ENCODE measurements around the gene PLXNB3. TPM values are rescaled to one million over a fixed set of nuclear protein-coding genes. Genes with fewer than 3 reads are reported as not detected.
"Not testable (repeated sequence)": the region's sequence is repeated elsewhere in the genome, so short reads cannot be mapped to it uniquely, and the experiment has no call there.

Gene PLXNB3
- total and polyA plus RNA-seq, 2 donors (not counting 1 experiment from before 2014, with no cell fraction given): 1.9 to 4.3 TPM

- Histone ChIP-seq H3K4me1 (ENCODE audit: control insufficient read depth, extremely low read depth, insufficient read depth, low read length) (peaks cover 10% of the 10 kb centered on the region), H3K4me2 (ENCODE audit: extremely low read depth, insufficient read depth, low read length) (peak overlapping the region; percentile 64), H2AFZ (ENCODE audit: low read length) (no peak overlapping the region), H3K36me3 (ENCODE audit: control insufficient read depth, insufficient read depth, low read length) (no peaks in the 10 kb centered on the region), H3K9me3 (ENCODE audit: control insufficient read depth, insufficient read depth, low read depth, low read length) (no peaks in the 10 kb centered on the region), H3K9ac (ENCODE audit: insufficient read depth, low read length) (no peak overlapping the region), H3K4me3 (replicated peaks in 1 of 4; ENCODE audit: control extremely low read depth in 1 of 4, insufficient read depth in 1 of 4, low read depth in 3 of 4, low read length in 4 of 4) (peak overlapping the region in 1 of 4 experiments; percentile 38), H3K79me2 (ENCODE audit: control insufficient read depth, insufficient read depth, low read length) (peaks cover 9% of the 10 kb centered on the region), H3K27ac (ENCODE audit: insufficient read depth, low read length) (peak overlapping the region; percentile 71), H3K27me3 (ENCODE audit: control insufficient read depth, insufficient read depth, low read length) (no peaks in the 10 kb centered on the region), H4K20me1 (ENCODE audit: control insufficient read depth, extremely low read depth, insufficient read depth, low read length) (no peaks in the 10 kb centered on the region)
- TF ChIP-seq, protein P1, sequence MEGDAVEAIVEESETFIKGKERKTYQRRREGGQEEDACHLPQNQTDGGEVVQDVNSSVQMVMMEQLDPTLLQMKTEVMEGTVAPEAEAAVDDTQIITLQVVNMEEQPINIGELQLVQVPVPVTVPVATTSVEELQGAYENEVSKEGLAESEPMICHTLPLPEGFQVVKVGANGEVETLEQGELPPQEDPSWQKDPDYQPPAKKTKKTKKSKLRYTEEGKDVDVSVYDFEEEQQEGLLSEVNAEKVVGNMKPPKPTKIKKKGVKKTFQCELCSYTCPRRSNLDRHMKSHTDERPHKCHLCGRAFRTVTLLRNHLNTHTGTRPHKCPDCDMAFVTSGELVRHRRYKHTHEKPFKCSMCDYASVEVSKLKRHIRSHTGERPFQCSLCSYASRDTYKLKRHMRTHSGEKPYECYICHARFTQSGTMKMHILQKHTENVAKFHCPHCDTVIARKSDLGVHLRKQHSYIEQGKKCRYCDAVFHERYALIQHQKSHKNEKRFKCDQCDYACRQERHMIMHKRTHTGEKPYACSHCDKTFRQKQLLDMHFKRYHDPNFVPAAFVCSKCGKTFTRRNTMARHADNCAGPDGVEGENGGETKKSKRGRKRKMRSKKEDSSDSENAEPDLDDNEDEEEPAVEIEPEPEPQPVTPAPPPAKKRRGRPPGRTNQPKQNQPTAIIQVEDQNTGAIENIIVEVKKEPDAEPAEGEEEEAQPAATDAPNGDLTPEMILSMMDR (conservative IDR thresholded peaks at IDR 0.05 in 1 of 2, IDR thresholded peaks at IDR 0.05 in 1 of 2; ENCODE audit: low read depth in 1 of 2, low read length in 2 of 2): no peak
- no peak for TF ChIP-seq EZH2 (IDR thresholded peaks at IDR 0.05; ENCODE audit: low read length, missing control alignments)
- peak; percentile 22 to 24 for DNase-seq (ENCODE audit: low read depth in 2 of 2)
Observed at GRCh38 chrX:153727123-153727931, 36.7 kb upstream of the PLXNB3 start.

GRCh38 chrX:153728095-153728494 is 36.0 kb upstream of the PLXNB3 start:
- no peaks in the 10 kb centered on the region for H4K20me1 ChIP-seq (ENCODE audit: control insufficient read depth, extremely low read depth, insufficient read depth, low read length)
- peaks cover 10% of the 10 kb centered on the region for H3K4me1 ChIP-seq (ENCODE audit: control insufficient read depth, extremely low read depth, insufficient read depth, low read length)
- H3K4me2 ChIP-seq (ENCODE audit: extremely low read depth, insufficient read depth, low read length): no peak overlapping the region
- H3K27ac ChIP-seq (ENCODE audit: insufficient read depth, low read length): no peak overlapping the region
- no peak overlapping the region for H2AFZ ChIP-seq (ENCODE audit: low read length)
- H3K9ac ChIP-seq (ENCODE audit: insufficient read depth, low read length): no peak overlapping the region
- TF ChIP-seq, protein P1 (conservative IDR thresholded peaks at IDR 0.05 in 1 of 2, IDR thresholded peaks at IDR 0.05 in 1 of 2; ENCODE audit: low read depth in 1 of 2, low read length in 2 of 2): no peak
- TF ChIP-seq EZH2 (IDR thresholded peaks at IDR 0.05; ENCODE audit: low read length, missing control alignments): no peak
- H3K79me2 ChIP-seq (ENCODE audit: control insufficient read depth, insufficient read depth, low read length): peaks cover 2% of the 10 kb centered on the region
- no peak overlapping the region for H3K4me3 ChIP-seq (replicated peaks in 1 of 4; ENCODE audit: control extremely low read depth in 1 of 4, insufficient read depth in 1 of 4, low read depth in 3 of 4, low read length in 4 of 4)
- H3K36me3 ChIP-seq (ENCODE audit: control insufficient read depth, insufficient read depth, low read length): no peaks in the 10 kb centered on the region
- no peaks in the 10 kb centered on the region for H3K9me3 ChIP-seq (ENCODE audit: control insufficient read depth, insufficient read depth, low read depth, low read length)
- DNase-seq (ENCODE audit: low read depth in 2 of 2): no peak
- no peaks in the 10 kb centered on the region for H3K27me3 ChIP-seq (ENCODE audit: control insufficient read depth, insufficient read depth, low read length)

DNA sequence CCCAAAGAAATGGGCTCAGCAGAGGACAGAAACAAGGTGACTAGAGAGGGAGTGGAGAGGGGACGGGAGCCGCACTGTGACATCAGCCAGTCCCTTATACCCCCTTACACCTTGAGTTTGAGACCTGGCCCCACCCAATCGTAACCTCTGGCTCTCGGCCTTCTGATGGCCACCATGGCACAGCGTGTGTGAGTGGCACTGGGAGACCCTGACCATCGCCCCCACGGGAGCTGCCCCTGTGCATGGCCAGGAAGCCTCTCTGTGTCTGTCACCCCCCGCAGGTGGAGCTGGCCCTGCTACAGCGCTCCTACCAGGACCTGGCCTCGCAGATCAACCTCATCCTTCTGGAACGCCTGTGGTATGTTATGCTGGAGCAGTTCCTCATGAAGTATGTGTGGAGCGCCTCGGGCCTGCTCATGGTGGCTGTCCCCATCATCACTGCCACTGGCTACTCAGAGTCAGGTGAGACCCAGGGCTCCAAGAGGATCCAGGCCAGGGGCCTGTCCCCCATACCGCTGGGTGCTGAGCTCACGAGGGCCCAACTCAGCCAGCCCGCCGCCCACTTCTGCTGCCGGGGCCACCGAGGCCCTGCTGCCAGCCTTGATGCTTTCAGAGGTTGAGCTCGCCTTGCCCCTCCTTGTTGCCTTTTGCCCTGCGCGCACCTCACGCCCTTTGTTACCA is 35.0 kb upstream of the PLXNB3 start:
- no peaks in the 10 kb centered on the region for H3K9me3 ChIP-seq (ENCODE audit: control insufficient read depth, insufficient read depth, low read depth, low read length)
- no peak overlapping the region for H3K4me2 ChIP-seq (ENCODE audit: extremely low read depth, insufficient read depth, low read length)
- H3K4me3 ChIP-seq (replicated peaks in 1 of 4; ENCODE audit: control extremely low read depth in 1 of 4, insufficient read depth in 1 of 4, low read depth in 3 of 4, low read length in 4 of 4): no peak overlapping the region
- no peaks in the 10 kb centered on the region for H3K79me2 ChIP-seq (ENCODE audit: control insufficient read depth, insufficient read depth, low read length)
- no peak overlapping the region for H3K9ac ChIP-seq (ENCODE audit: insufficient read depth, low read length)
- H3K4me1 ChIP-seq (ENCODE audit: control insufficient read depth, extremely low read depth, insufficient read depth, low read length): peaks cover 10% of the 10 kb centered on the region
- no peak overlapping the region for H3K27ac ChIP-seq (ENCODE audit: insufficient read depth, low read length)
- H3K36me3 ChIP-seq (ENCODE audit: control insufficient read depth, insufficient read depth, low read length): no peaks in the 10 kb centered on the region
- H3K27me3 ChIP-seq (ENCODE audit: control insufficient read depth, insufficient read depth, low read length): no peaks in the 10 kb centered on the region
- no peaks in the 10 kb centered on the region for H4K20me1 ChIP-seq (ENCODE audit: control insufficient read depth, extremely low read depth, insufficient read depth, low read length)
- H2AFZ ChIP-seq (ENCODE audit: low read length): no peak overlapping the region
- no peak for DNase-seq (ENCODE audit: low read depth in 2 of 2)
- TF ChIP-seq, protein P1 (conservative IDR thresholded peaks at IDR 0.05 in 1 of 2, IDR thresholded peaks at IDR 0.05 in 1 of 2; ENCODE audit: low read depth in 1 of 2, low read length in 2 of 2): no peak
- TF ChIP-seq EZH2 (IDR thresholded peaks at IDR 0.05; ENCODE audit: low read length, missing control alignments): no peak

DNA sequence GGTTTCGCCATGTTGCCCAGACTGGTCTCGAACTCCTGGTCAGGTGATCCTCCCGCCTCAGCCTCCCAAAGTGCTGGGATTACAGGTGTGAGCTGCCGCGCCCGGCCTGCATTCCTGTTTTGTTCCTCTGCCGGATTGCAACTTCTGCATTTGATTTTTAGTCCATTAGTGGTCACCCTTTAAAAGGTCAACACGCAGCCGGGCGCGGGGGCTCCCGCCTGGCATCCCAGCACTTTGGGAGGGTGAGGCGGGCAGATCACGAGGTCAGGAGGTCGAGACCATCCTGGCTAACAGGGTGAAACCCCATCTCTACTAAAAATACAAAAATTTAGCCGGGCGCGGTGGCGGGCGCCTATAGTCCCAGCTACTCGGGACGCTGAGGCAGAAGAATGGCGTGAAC is 33.9 kb upstream of the PLXNB3 start:
- not testable (repeated sequence) for H3K79me2 ChIP-seq (ENCODE audit: control insufficient read depth, insufficient read depth, low read length); H3K4me3 ChIP-seq (replicated peaks in 1 of 4; ENCODE audit: control extremely low read depth in 1 of 4, insufficient read depth in 1 of 4, low read depth in 3 of 4, low read length in 4 of 4); H3K27ac ChIP-seq (ENCODE audit: insufficient read depth, low read length); H2AFZ ChIP-seq (ENCODE audit: low read length); H3K4me2 ChIP-seq (ENCODE audit: extremely low read depth, insufficient read depth, low read length); DNase-seq (ENCODE audit: low read depth in 2 of 2); H3K27me3 ChIP-seq (ENCODE audit: control insufficient read depth, insufficient read depth, low read length); H3K9ac ChIP-seq (ENCODE audit: insufficient read depth, low read length); H3K9me3 ChIP-seq (ENCODE audit: control insufficient read depth, insufficient read depth, low read depth, low read length); H3K36me3 ChIP-seq (ENCODE audit: control insufficient read depth, insufficient read depth, low read length); H4K20me1 ChIP-seq (ENCODE audit: control insufficient read depth, extremely low read depth, insufficient read depth, low read length)
- H3K4me1 ChIP-seq (ENCODE audit: control insufficient read depth, extremely low read depth, insufficient read depth, low read length): peaks cover 10% of the 10 kb centered on the region

Measured in fibroblast of lung (primary cell).